ENCODE measurements around the gene UNC5C.
A peak's percentile ranks its signal among the peaks of the same experiment; 100 is the strongest.

Gene UNC5C

GRCh38 chr4:95546866-95547714, 1.7 kb downstream of the UNC5C start:
- DNase-seq: peak in 4 of 14 donors; percentile 56 to 90 (median 66)

GRCh38 chr4:95546221-95546620, 2.6 kb downstream of the UNC5C start:
- no peak for DNase-seq

DNA sequence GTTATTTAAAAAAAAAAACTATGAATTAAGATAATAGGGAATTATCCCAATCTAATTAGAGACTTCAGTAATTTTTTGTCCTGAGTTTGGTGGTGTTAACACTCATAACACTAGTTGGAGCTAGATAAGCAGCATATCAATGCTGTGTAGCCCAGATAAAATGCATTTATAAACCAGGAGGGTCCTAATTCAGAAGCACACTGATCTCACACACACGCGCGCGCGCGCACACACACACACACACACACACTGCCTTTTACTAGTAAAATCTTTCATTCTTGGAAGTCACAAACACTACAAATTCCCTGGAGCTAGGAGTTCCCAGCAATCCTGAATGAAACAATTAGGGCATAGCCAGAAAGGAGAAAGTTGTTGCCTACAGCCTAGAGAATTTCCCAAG, 3.2 kb downstream of the UNC5C start:
- peak in 3 of 14 donors; percentile 18 to 29 (median 27) for DNase-seq

GRCh38 chr4:95544113-95545103, 4.4 kb downstream of the UNC5C start:
- peak in 1 of 14 donors; percentile 25 for DNase-seq

DNA sequence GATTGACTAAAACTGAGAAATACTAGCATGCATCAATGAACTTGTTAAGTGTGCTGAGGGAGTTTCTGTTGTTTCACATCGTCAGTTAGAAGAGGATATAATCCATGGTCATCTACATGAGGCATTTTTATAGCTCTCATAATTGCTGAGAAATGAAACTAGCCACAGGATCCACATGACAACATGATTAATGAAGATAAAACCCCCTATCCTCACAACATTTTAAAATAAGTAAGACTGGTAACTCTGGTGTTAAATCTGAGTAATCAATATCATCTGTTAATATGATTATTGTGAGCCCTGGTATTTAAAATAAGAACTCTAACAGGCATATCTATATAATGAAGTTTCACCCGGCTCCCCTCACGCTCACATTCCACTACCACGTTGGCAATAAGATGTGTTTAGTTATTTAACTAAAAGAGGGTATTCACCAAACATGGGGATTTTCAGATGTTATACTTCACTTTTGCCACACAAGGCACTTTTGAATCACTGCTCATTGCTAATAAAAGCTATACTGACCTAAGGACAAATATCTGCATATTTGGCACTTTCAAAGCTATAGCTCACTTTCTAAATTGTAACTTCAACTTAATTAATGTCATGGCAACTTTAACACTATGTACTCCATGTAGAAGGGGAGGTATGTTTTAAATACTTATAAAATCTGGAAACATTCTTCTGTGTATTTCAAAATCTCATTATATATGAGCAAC, 6.7 kb downstream of the UNC5C start:
- no peak for DNase-seq

DNA sequence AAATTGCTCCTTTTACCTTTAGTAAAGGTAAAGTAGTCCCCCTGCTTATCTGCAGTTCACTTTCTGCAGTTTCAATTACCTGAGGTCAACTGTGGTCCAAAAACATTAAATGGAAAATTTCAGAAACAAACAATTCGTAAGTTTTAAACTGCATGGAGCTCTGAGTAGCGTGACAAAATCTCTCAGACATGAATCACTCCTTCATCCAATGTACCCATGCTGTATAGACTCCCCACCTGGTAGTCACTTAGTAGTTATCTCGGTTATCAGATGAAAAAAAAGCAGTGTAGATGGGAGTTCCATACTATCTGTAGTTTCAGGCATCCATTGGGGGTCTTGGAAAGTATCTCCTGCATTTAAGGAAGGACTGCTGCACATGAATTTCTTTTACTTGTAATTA, 7.7 kb downstream of the UNC5C start:
- no peak for DNase-seq

DNA sequence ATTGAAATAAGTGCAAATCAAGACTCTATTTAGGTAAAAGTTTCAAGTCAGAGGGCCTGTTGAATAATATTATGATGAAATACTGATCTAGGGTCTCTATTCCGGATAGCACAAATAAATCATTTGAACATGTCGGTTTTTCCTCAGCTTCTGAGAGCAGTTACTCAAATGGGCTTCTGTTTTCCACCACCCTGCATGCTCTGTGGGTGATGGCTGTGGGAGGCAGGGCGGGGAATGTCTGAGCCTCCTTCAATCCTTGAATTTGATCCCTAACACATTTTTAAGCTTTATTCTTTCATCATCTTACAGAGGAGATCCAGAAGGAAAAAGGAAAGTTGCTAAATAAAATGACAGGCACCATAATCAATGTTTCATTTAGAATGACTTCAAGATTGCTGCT, 8.5 kb downstream of the UNC5C start:
- no peak for DNase-seq

DNA sequence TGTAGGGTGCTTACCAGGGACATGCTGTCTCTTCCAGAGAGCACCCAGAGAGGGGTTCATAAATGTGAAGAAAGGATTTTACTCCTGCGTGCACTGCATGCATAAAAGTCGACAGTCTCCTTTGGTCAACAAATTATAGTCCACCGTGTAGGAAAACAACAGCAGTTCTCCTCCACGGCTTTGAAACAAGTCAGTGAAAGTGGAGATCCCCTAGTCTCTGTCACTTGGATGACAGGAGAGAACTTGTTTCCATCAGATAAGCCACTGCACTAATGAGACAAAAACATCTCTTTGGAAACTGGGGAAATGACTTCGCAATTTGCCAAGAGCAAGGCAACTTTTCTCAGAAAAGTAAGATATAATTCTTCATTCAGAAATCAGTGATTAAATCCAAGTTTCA, 9.7 kb downstream of the UNC5C start:
- peak in 1 of 14 donors; percentile 19 for DNase-seq

GRCh38 chr4:95537863-95538488, 10.8 kb downstream of the UNC5C start:
- peak in 1 of 14 donors; percentile 20 for DNase-seq

DNA sequence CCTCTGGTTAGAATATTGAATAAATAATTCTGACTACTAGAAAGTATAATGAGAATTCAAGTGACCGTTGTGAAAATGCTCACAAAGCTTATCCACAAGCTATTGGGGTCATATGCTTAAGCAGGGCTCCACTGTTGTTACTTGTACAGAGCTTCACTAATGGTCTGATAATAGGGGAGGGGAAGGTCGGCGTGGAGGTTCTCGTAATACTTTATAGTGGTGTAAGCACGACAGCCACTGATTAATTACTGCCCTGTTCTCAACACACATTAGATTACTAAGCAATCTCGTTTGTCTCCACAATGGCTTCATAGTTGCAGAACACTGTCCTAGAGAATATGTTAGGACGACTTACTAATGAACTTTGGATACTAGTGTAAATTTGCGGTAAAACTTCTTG, 11.6 kb downstream of the UNC5C start:
- peak in 1 of 14 donors; percentile 45 for DNase-seq

DNA sequence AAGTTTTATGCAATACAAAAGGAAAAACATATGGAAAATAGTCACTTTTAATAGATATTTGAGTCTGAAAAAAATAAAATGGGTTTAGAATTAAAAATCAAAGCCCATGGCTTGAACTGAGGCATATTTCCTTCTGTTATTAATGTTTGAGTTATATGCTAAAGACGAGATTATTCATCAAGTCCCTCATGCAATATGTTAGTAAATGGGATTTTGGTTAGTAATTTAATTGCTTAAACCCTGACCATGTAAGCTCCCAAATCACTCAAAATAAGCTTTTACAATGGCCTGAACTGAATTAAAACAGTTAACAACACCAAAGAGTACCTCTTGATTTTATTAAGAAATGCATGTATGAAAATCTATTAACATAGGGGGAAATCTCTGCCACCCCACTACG, 12.1 kb downstream of the UNC5C start:
- no peak for DNase-seq

DNA sequence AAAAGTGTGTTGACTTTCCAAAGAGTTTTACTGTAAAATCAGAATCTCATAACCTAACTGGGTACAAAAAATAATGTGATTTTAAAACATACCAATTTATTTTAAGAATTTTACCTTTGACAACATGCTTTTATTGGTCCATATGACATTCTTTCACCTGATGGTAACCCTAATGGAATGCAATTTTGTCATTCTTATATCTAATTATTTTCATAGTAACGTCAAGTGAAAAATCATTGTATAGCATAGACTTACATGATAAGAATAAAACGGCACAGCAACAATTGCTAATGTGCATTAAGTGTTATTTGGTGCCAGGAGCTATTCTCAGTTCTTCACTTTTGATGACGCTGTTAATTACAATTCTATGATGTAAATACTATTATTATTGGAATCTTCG, 13.6 kb downstream of the UNC5C start:
- DNase-seq: no peak

DNA sequence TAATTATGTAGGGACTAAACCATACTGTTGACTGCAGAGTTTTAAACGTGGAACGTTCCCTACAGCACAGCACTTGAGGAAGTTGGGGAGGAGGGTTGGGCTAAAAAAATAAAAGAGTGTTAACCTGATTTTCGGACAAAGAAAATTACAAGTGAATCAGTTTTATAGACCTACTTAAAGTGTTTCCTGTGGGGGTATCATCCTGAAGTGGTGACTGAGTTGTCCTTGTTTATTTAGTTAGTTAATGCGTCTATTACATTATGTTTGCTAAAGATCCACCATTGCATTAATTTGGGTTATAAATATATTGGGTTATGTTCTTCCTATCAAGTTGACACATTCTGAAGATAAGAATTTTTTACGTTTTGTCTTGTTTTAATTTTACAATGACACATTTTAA, 14.7 kb downstream of the UNC5C start:
- DNase-seq: no peak

DNA sequence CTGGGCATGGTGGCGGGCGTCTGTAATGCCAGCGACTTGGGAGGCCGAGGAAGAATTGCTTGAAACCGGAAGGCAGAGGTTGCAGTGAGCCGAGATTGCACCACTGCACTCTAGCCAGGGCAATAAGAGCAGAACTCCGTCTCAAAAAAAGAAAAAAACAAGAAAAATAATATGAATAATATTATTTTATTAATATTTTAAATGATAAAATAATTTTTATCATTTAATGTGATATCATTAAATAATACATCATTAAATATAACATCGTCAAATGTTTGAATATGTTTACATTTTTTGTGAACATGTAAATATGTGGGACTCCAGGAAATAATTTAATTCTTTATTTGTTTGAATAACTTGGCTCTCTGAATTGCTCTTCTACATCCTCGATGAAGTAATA, 15.5 kb downstream of the UNC5C start:
- no peak for DNase-seq

- DNase-seq: no peak
Measured at GRCh38 chr4:95532305-95532704, 16.5 kb downstream of the UNC5C start.

DNA sequence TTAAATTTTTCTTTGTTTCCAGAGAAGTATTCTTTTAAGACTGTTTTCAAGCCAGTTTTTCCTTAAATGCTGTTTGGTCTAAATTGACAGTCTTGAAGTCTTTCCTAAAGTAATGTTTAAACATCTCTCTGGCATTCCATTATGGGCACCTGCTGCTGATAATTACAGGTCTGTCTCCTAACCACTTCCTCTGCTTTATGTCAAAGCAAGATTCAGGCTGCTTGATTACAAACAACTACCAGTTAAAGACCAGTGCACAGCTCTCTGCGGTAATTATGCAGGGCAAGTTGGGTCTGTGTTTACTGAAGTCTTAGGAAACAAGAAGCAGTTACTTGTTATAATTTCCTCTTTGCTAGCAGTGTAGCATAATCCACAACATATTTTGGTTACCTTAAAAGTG, 17.6 kb downstream of the UNC5C start:
- no peak for DNase-seq

DNA sequence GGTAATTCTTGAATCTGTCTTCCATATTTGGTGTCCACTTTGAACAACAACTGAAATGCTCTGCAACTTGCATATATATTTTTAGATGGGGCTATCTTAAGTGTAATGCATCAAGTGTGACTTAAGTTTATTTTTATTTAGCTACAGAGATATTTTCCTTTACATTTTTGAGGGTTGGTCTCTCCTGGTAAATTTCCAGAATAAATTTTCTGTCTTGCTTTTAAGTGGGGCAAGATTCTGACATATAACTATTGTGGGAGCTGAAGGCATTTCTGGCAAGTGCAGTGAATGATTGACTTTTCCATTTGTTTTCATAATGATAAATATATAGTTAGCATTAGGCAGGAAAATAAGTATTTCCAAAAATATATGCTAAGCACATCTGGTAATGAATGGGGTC, 18.8 kb downstream of the UNC5C start:
- DNase-seq: no peak

DNA sequence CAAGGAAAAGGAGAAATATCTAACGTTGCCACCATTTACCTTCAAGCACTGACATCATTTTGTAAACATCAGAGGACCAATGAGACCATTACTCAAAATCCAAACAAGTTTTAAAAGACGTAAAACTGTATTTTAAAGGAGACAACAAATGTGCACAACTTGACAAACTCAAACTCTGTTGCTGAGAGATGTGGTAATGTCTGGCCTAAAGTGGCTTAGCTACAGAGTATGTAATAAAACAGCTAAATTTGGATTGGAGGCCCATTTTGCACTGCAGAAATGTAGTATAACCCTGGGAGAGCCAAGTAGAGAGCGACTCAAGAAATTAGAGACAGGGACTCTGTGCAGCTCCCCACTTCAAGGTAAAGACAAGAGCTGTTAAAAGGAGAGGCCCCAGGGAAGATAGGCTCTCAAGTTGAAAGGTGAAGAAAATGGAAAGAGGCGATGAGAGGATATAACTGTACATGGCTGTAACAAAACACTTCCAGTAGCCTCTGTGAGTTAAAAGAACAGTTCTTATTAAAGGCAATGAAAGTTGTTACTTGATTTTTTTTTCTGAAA, 20.3 kb downstream of the UNC5C start:
- no peak for DNase-seq

DNA sequence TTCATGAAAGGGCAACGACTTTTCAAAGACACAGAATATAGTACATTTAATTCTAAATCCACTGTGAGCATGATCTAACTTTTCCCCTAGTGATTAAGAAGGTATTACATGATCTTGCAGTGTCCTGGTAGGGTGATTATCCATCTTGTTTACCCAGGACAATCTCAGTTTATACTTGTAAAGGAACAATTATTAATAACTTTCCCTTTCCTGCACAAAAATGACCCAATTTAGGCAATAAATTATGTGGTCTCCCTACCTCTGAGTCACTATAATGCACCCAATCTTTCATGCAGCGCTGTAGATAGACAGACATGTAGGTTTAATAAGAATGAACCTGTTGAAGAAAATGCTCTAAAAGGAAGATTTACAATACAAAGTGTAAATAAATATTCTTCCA, 22.7 kb downstream of the UNC5C start:
- no peak for DNase-seq

GRCh38 chr4:95524729-95525128, 24.0 kb downstream of the UNC5C start:
- DNase-seq: no peak

GRCh38 chr4:95524184-95524583, 24.6 kb downstream of the UNC5C start:
- no peak for DNase-seq
